ENCODE data around the gene TAOK1. TPM values are rescaled to one million over a fixed set of nuclear protein-coding genes. Genes with fewer than 3 reads are reported as not detected.

Gene TAOK1
- total RNA-seq, result 42.2 TPM

- Histone ChIP-seq H3K27me3 (no peaks in the 10 kb centered on the region), H3K9me3 (no peaks in the 10 kb centered on the region), H3K36me3 (no peaks in the 10 kb centered on the region), H3K4me1 (peaks cover 41% of the 10 kb centered on the region), H3K4me3 (peak within 1 kb of the TSS; percentile 59 to 88), H3K27ac (peak within 1 kb of the TSS; percentile 97)
- TF ChIP-seq, protein P1, sequence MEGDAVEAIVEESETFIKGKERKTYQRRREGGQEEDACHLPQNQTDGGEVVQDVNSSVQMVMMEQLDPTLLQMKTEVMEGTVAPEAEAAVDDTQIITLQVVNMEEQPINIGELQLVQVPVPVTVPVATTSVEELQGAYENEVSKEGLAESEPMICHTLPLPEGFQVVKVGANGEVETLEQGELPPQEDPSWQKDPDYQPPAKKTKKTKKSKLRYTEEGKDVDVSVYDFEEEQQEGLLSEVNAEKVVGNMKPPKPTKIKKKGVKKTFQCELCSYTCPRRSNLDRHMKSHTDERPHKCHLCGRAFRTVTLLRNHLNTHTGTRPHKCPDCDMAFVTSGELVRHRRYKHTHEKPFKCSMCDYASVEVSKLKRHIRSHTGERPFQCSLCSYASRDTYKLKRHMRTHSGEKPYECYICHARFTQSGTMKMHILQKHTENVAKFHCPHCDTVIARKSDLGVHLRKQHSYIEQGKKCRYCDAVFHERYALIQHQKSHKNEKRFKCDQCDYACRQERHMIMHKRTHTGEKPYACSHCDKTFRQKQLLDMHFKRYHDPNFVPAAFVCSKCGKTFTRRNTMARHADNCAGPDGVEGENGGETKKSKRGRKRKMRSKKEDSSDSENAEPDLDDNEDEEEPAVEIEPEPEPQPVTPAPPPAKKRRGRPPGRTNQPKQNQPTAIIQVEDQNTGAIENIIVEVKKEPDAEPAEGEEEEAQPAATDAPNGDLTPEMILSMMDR (IDR thresholded peaks at IDR 0.05), result peak in 1 of 3 experiments; percentile 17
- peak; percentile 21 to 93 for TF ChIP-seq POLR2A (IDR thresholded peaks at IDR 0.05)
- peak; percentile 79 to 96 for TF ChIP-seq POLR2AphosphoS5 (IDR thresholded peaks at IDR 0.05; ENCODE audit: insufficient read depth in 1 of 2, low read depth in 1 of 2)
- intact Hi-C loops (cut with DNase I), result no loop called here
- DNase-seq (ENCODE audit: extremely low spot score in 2 of 2), result peak; percentile 97 to 98
These were observed at the start of gene TAOK1 for GRCh38 chr17:29389982-29390850. TAOK1 (plus strand) TSS chr17:29390363; CDS start chr17:29451549, 61,186 bp downstream.

GRCh38 chr17:29341726-29342125 is 48.4 kb upstream of the TAOK1 start:
- H3K4me1 ChIP-seq, result no peaks in the 10 kb centered on the region
- H3K36me3 ChIP-seq, result no peaks in the 10 kb centered on the region
- TF ChIP-seq POLR2AphosphoS5 (IDR thresholded peaks at IDR 0.05; ENCODE audit: insufficient read depth in 1 of 2, low read depth in 1 of 2) (no peak), POLR2A (IDR thresholded peaks at IDR 0.05) (no peak)
- TF ChIP-seq, protein P1 (IDR thresholded peaks at IDR 0.05), result no peak
- no peak for DNase-seq (ENCODE audit: extremely low spot score in 2 of 2)
- H3K4me3 ChIP-seq, result no peak overlapping the region
- H3K9me3 ChIP-seq, result no peaks in the 10 kb centered on the region
- H3K27me3 ChIP-seq, result no peaks in the 10 kb centered on the region
- intact Hi-C loops (cut with DNase I), result no loop called here
- H3K27ac ChIP-seq, result no peak overlapping the region

GRCh38 chr17:29342158-29342765 is 47.9 kb upstream of the TAOK1 start:
- Histone ChIP-seq H3K27ac (no peak overlapping the region), H3K4me1 (no peaks in the 10 kb centered on the region), H3K36me3 (no peaks in the 10 kb centered on the region), H3K9me3 (no peaks in the 10 kb centered on the region), H3K27me3 (no peaks in the 10 kb centered on the region), H3K4me3 (no peak overlapping the region)
- no peak for DNase-seq (ENCODE audit: extremely low spot score in 2 of 2)
- intact Hi-C loops (cut with DNase I), result no loop called here
- TF ChIP-seq, protein P1 (IDR thresholded peaks at IDR 0.05), result no peak
- TF ChIP-seq POLR2AphosphoS5 (IDR thresholded peaks at IDR 0.05; ENCODE audit: insufficient read depth in 1 of 2, low read depth in 1 of 2) (no peak), POLR2A (IDR thresholded peaks at IDR 0.05) (no peak)

DNA sequence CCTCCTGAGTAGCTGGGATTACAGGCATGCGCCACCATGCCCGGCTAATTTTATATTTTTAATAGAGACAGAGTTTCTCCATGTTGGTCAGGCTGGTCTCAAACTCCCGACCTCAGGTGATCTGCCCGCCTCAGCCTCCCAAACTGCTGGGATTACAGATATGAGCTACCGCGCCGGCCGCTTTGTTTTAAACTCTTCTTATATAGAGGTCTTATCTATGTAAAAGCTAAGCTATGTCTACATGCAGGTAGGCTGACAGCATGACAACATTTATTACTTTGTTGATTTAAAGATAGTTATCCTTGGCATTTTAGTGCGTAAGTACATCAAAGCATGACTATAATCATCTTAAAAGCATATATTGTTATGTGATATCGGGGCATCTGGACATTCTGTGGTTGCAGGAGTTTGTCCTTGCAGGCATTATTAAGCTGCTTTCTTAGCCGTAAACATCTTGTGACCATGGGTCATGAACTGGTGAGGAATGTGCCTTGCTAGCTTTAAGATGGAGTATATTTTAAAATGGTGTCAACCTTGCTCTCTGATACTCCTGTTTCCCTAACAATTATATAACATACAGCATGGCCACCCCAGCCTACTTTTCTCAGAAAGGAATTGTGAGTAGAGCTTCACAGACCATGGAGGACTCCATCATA is 45.8 kb upstream of the TAOK1 start:
- Histone ChIP-seq H3K9me3 (no peaks in the 10 kb centered on the region), H3K27me3 (no peaks in the 10 kb centered on the region), H3K27ac (no peak overlapping the region), H3K4me1 (no peaks in the 10 kb centered on the region), H3K4me3 (no peak overlapping the region), H3K36me3 (no peaks in the 10 kb centered on the region)
- no peak for DNase-seq (ENCODE audit: extremely low spot score in 2 of 2)
- TF ChIP-seq, protein P1 (IDR thresholded peaks at IDR 0.05), result no peak
- TF ChIP-seq POLR2AphosphoS5 (IDR thresholded peaks at IDR 0.05; ENCODE audit: insufficient read depth in 1 of 2, low read depth in 1 of 2) (no peak), POLR2A (IDR thresholded peaks at IDR 0.05) (no peak)
- intact Hi-C loops (cut with DNase I), result no loop called here
